ENCODE results near the gene ZNF717. TPM values are rescaled to one million over a fixed set of nuclear protein-coding genes. Genes with fewer than 3 reads are reported as not detected.
"Not testable (repeated sequence)": the region's sequence is repeated elsewhere in the genome, so short reads cannot be mapped to it uniquely, and the experiment has no call there.

Gene ZNF717
- total RNA-seq: 10 to 100 TPM; 12.5 to 13.4 TPM

DNA sequence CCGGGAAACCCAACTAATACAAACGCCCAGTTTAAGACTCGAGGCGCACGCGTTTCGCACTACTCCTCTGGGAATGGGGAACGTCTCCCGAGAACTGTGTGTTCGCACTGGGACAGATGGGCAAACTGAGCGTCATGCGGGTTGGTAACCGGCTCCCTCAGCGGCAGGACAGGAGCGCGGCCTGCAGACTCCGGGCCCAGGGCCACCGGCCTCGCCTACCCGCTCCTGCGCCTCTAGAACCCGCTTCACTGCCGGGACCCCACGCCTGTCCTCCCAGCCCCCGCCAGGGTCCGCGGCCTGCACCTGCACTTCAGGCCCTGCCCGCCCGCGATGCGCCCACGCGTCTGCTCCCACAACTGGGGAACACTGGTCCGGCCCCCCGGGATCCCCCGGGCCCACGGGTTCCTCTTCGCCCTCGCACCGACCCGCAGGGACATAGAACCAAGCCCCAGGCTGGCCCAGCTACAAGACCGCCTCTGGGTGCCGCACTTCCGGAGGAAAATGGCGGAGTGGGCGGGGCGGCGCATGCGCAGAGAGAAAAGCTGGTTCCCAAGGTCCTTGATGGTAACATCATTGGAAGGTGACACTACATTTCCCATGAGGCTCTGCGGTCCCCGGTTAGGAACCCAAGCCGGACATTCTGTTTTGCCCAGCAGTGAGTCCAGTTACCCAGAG is at the start of gene ZNF717:
TSS of gene ZNF717 (minus strand) at position 469 of the 675 bp plus-strand sequence. CDS start 2,187 bp downstream, outside the sequence.
- H3K27ac Mint-ChIP-seq: peak within 1 kb of the TSS; percentile 97
- peaks cover 40% of the 10 kb centered on the region for H3K36me3 Mint-ChIP-seq (ENCODE audit: low read depth)
- DNase-seq: peak; percentile 93
- POLR2A ChIA-PET, H3K27me3 Mint-ChIP-seq, CTCF ChIA-PET: not testable (repeated sequence)
- H3K9me3 Mint-ChIP-seq: peaks cover 23% of the 10 kb centered on the region
- peaks cover 20% of the 10 kb centered on the region for H3K4me1 Mint-ChIP-seq
- peak within 1 kb of the TSS; percentile 85 for H3K4me3 Mint-ChIP-seq

DNA sequence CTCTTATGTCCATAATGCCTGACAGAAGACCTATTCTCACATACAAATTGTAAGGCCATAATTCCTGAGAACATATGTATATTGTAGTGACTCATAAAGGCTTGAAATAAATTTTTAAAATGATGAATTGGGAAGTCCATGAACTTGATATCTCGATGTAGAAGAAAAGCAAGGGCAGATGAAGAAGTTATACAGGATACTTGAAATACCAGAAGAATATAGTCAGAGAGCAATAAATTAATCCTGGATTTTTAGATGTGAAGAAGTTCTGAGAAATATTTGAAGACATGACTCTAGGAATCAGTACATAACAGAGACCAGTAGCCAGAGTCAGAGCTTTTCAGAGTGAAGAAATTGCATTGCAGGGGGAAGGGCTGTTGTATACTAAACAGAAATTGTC is 45.7 kb upstream of the ZNF717 start:
- DNase-seq; H3K36me3 Mint-ChIP-seq (ENCODE audit: low read depth); H3K27ac Mint-ChIP-seq; H3K27me3 Mint-ChIP-seq; CTCF ChIA-PET; H3K4me1 Mint-ChIP-seq; POLR2A ChIA-PET; H3K9me3 Mint-ChIP-seq; H3K4me3 Mint-ChIP-seq: not testable (repeated sequence)

DNA sequence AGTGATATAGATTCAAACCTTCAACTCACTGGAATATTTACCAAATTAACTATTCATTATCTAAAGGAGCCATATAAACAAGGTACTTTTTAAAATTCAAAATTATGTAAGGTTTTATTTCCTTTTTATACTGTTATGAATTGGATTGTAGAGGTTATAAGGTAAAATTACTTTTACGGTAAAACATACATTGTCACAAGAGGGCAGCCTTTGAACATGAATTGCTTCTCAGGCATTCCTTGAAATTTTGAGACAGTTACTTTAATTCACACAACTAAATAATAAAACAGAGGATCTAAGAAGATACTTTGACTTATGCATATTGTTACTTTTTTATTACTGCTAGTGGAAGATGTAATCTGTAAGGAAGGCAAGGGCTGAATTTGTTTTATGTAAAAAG is 32.7 kb upstream of the ZNF717 start:
- H3K36me3 Mint-ChIP-seq (ENCODE audit: low read depth); DNase-seq; H3K27me3 Mint-ChIP-seq; H3K9me3 Mint-ChIP-seq; CTCF ChIA-PET; H3K4me3 Mint-ChIP-seq; H3K4me1 Mint-ChIP-seq; H3K27ac Mint-ChIP-seq; POLR2A ChIA-PET: not testable (repeated sequence)

- CTCF ChIA-PET; H3K27me3 Mint-ChIP-seq; POLR2A ChIA-PET; H3K36me3 Mint-ChIP-seq (ENCODE audit: low read depth); H3K27ac Mint-ChIP-seq; H3K4me1 Mint-ChIP-seq; DNase-seq; H3K4me3 Mint-ChIP-seq; H3K9me3 Mint-ChIP-seq: not testable (repeated sequence)
These were observed 31.2 kb upstream of the ZNF717 start for GRCh38 chr3:75816287-75817180.

- Mint-ChIP-seq H3K4me1 (no peaks in the 10 kb centered on the region), H3K4me3 (no peak overlapping the region), H3K9me3 (no peaks in the 10 kb centered on the region), H3K36me3 (ENCODE audit: low read depth) (no peaks in the 10 kb centered on the region), H3K27ac (no peak overlapping the region), H3K27me3 (no peaks in the 10 kb centered on the region)
- no peak for DNase-seq
- ChIA-PET POLR2A (no interaction called here), CTCF (no interaction called here)
These were observed 29.4 kb upstream of the ZNF717 start for GRCh38 chr3:75814797-75815196.

- Mint-ChIP-seq H3K27ac (no peak overlapping the region), H3K4me3 (no peak overlapping the region), H3K9me3 (peaks cover 47% of the 10 kb centered on the region), H3K4me1 (peaks cover 20% of the 10 kb centered on the region), H3K36me3 (ENCODE audit: low read depth) (peaks cover 63% of the 10 kb centered on the region), H3K27me3 (no peaks in the 10 kb centered on the region)
- ChIA-PET CTCF (no interaction called here), POLR2A (no interaction called here)
- no peak for DNase-seq
These were observed 2.8 kb downstream of the ZNF717 start for GRCh38 chr3:75782506-75782905.

DNA sequence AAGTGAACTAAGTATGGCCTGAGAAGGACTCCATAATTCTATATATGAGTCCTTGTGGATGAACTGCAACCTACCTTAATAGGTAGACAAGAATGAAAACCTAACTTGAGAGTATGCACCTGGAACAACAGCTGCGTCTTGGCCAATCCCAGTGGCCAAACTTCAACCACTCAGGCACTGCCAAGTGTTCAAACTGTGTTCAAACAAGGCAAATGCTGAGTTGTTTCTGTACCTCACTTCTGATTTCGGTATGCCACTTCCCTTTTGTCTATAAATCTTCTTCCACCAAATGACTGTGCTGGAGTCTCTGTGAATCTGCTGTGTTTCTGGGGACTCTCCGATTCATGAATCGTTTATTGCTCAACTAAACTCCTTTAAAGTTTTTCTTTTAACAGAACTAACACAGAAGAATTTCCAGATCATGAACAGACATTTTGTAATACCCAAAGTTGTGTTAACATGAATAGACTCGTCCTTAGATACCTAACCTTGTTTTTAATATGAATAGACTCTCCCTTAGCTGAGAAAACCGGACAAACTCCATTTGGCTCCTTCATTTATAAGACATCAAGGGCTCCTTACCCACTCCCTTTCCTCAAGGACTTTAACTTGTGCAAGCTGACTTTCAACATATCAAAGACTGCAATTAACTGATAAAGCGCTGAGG is 4.1 kb downstream of the ZNF717 start:
- Mint-ChIP-seq H3K4me1 (peaks cover 20% of the 10 kb centered on the region), H3K9me3 (peaks cover 53% of the 10 kb centered on the region), H3K27ac (no peak overlapping the region), H3K36me3 (ENCODE audit: low read depth) (peaks cover 74% of the 10 kb centered on the region), H3K27me3 (no peaks in the 10 kb centered on the region), H3K4me3 (no peak overlapping the region)
- CTCF ChIA-PET: no interaction called here
- DNase-seq: no peak
- POLR2A ChIA-PET: no interaction called here

GRCh38 chr3:75777742-75778141 is 7.6 kb downstream of the ZNF717 start:
- H3K27ac Mint-ChIP-seq, H3K4me1 Mint-ChIP-seq, H3K27me3 Mint-ChIP-seq, DNase-seq, POLR2A ChIA-PET, H3K4me3 Mint-ChIP-seq, CTCF ChIA-PET: not testable (repeated sequence)
- H3K9me3 Mint-ChIP-seq: peaks cover 46% of the 10 kb centered on the region
- peaks cover 64% of the 10 kb centered on the region for H3K36me3 Mint-ChIP-seq (ENCODE audit: low read depth)

DNA sequence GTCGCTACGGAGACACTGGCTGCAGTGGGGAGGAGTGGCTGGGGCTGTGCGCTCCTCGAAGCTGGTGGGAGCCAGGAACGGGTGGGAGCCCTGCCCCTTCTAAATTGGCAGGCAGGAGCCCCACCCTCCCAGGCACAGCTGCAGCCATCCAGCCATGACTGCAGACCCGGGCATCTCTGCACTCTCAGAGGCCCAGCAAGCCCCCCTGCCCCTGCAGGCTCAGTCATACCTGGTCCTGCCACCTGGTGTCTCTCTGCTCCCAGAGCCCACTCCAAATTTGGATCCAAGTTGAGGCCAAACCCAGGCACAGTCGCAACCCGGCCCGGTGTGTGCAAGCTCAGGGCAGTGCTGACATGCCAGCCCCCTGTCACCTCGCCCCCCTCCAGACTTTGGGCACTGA is 13.7 kb downstream of the ZNF717 start:
- H3K4me1 Mint-ChIP-seq, POLR2A ChIA-PET, H3K27me3 Mint-ChIP-seq, CTCF ChIA-PET, H3K4me3 Mint-ChIP-seq, DNase-seq, H3K27ac Mint-ChIP-seq: not testable (repeated sequence)
- peaks cover 42% of the 10 kb centered on the region for H3K36me3 Mint-ChIP-seq (ENCODE audit: low read depth)
- peaks cover 23% of the 10 kb centered on the region for H3K9me3 Mint-ChIP-seq

- H3K27ac Mint-ChIP-seq: no peak overlapping the region
- peaks cover 35% of the 10 kb centered on the region for H3K9me3 Mint-ChIP-seq
- ChIA-PET POLR2A (no interaction called here), CTCF (no interaction called here)
- no peaks in the 10 kb centered on the region for H3K4me1 Mint-ChIP-seq
- no peaks in the 10 kb centered on the region for H3K27me3 Mint-ChIP-seq
- H3K36me3 Mint-ChIP-seq (ENCODE audit: low read depth): peaks cover 55% of the 10 kb centered on the region
- DNase-seq: no peak
- H3K4me3 Mint-ChIP-seq: no peak overlapping the region
These were observed 16.9 kb downstream of the ZNF717 start for GRCh38 chr3:75768303-75769017.

- Mint-ChIP-seq H3K36me3 (ENCODE audit: low read depth) (peaks cover 60% of the 10 kb centered on the region), H3K27ac (no peak overlapping the region), H3K27me3 (no peaks in the 10 kb centered on the region), H3K9me3 (peaks cover 72% of the 10 kb centered on the region), H3K4me1 (no peaks in the 10 kb centered on the region), H3K4me3 (no peak overlapping the region)
- no peak for DNase-seq
- ChIA-PET CTCF (no interaction called here), POLR2A (no interaction called here)
These were observed 47.4 kb downstream of the ZNF717 start for GRCh38 chr3:75737831-75738493.

GRCh38 chr3:75727985-75728384 is 57.4 kb downstream of the ZNF717 start:
- DNase-seq: no peak
- CTCF ChIA-PET: no interaction called here
- POLR2A ChIA-PET: no interaction called here
- Mint-ChIP-seq H3K27ac (no peak overlapping the region), H3K9me3 (peaks cover 75% of the 10 kb centered on the region), H3K27me3 (no peaks in the 10 kb centered on the region), H3K4me3 (no peak overlapping the region), H3K4me1 (no peaks in the 10 kb centered on the region), H3K36me3 (ENCODE audit: low read depth) (peaks cover 21% of the 10 kb centered on the region)
